ENCODE data around the gene ZSWIM5.
"Not testable (repeated sequence)": the region's sequence is repeated elsewhere in the genome, so short reads cannot be mapped to it uniquely, and the experiment has no call there.

Gene ZSWIM5

DNA sequence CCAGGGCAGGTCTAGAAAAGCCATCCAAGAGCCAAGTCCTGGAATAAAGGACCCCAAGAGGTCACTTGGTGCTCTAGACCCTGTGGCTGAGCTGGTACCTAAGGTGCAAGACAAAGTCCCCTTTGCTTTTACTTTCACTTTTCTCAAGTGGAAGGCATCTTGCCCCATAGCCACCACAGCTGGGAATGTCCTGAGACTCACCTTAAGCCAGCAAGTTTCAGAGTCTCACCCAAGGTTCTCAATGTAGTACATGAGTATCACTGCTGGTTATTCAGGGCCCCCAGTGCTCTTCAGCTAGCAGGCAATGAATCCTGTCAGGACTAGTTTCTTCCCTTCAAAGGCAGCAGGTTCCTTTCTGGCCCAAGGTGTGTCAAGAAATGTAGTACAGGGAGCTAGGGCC lies 126.9 kb downstream of the ZSWIM5 start:
- DNase-seq = no peak

GRCh38 chr1:45076959-45077358 lies 129.4 kb downstream of the ZSWIM5 start:
- not testable (repeated sequence) for DNase-seq

GRCh38 chr1:45071567-45071966 lies 134.8 kb downstream of the ZSWIM5 start:
- DNase-seq = no peak

GRCh38 chr1:45067806-45068205 lies 138.6 kb downstream of the ZSWIM5 start:
- DNase-seq = no peak

DNA sequence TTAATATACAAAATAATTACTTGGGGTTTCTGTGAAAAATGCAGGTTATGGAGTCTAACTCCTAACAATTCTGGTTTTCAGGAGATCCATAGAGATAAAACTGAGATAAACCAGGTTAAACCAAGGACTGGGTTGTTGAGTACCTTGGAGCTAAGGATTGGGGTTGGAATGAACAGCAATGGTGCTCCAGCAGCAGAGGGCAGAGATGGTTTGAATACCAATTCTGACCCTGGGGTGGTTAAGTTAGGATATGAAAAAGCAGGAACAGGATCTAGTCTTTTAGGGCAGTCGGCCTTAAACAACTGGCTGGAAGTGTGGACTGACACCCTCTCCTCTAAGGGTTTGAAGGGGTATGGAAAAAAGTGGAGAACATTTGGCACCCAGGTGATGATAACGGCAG lies 141.3 kb downstream of the ZSWIM5 start:
- DNase-seq = no peak

- DNase-seq = not testable (repeated sequence)
These were observed 143.9 kb downstream of the ZSWIM5 start for GRCh38 chr1:45062463-45062862.

- DNase-seq = no peak
These were observed 146.6 kb downstream of the ZSWIM5 start for GRCh38 chr1:45059829-45060228.

DNA sequence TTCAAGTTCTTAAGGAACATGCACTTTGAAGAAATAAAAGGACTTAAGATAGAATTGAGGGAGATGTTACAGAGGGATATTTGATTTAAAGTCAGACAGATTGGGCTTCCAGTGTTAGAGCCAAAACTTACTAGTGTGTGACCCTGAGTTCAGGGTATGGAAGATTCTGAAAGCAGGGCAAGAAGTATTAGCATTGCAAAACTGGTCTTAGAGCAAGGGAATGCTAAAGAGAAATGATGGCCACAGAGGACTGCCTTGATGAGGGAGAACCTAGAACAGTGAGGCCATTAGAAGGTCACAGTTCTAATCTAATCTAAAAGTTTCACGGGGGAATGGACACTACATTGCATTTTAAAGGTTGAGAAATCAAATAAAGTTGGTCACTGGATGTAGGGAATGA lies 148.9 kb downstream of the ZSWIM5 start:
- DNase-seq = no peak

DNA sequence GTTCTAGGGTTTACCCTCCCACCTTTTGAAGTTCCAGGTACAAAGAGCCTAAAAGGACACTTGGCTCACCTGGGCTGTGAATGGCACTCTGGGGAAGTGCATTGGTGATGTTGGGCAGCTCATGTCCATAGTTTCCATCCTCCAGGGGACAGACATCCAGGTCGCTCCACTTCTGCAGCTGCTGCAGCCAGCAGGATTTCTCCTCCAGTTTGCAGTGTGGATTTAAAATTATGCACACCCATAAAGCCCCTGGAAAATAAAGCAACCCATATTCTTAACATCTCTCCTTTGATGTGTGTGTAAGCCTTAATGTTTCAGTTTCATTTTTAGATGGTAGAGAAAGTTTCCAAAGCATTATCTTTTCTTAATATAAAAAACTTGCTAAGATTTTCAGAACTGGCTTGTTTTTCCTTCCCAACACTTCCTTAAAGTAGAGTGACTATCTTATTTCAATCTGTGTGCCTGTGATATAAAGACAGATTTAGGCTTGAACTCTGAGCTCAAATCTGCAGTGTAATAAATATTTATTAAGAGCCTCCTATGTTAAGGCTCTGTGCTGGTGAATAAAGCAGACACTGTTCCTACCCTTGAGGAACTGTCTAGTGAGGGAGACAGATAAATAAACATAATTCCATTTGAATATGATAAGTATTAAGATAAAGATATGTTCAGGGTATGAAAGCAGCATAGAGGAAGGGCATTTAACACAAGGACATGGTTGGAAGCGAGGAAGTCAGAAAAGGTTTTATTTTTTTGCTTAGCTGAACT lies 155.2 kb downstream of the ZSWIM5 start:
- no peak for DNase-seq

DNA sequence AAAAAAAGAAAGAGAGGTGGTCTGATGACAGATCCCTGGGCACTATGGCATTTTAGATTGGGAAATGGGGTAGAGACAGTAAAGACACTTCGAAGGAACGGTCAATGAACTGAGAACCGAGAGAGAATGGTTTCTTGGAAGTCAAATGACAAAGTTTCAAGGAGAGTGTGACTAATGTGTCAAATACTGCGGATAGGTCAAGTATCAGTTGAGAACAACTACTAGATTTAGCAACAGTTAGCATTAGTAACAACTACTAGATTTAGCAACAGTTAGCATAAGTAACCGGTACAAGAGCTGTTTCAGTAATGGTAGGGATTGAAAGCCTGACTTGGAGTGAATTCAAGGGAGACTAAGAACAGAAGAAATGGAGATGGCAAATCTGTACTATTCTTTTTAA lies 159.4 kb downstream of the ZSWIM5 start:
- no peak for DNase-seq

- DNase-seq = no peak
These were observed 161.5 kb downstream of the ZSWIM5 start for GRCh38 chr1:45044916-45045315.

DNA sequence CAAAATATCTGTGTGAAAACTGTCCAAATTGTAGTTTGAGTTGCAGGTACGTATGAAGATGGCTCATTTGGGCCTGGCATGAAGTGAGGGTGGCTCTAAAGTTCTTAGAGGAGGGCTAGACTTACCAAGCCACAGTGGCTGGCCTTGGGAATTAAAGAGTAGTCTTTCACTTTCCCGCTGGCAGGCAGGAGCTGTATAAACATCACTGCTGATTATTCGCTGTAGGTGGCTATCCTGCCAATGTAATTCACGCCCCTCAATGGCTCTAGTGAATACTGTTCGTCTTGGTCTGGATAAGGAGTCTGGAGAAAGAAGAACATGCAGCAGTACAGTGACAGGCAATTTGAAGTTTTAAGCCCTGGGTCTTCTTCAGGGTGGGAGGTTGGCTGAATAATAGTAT lies 163.3 kb downstream of the ZSWIM5 start:
- DNase-seq = no peak

GRCh38 chr1:45040297-45040696 lies 166.1 kb downstream of the ZSWIM5 start:
- DNase-seq = no peak

DNA sequence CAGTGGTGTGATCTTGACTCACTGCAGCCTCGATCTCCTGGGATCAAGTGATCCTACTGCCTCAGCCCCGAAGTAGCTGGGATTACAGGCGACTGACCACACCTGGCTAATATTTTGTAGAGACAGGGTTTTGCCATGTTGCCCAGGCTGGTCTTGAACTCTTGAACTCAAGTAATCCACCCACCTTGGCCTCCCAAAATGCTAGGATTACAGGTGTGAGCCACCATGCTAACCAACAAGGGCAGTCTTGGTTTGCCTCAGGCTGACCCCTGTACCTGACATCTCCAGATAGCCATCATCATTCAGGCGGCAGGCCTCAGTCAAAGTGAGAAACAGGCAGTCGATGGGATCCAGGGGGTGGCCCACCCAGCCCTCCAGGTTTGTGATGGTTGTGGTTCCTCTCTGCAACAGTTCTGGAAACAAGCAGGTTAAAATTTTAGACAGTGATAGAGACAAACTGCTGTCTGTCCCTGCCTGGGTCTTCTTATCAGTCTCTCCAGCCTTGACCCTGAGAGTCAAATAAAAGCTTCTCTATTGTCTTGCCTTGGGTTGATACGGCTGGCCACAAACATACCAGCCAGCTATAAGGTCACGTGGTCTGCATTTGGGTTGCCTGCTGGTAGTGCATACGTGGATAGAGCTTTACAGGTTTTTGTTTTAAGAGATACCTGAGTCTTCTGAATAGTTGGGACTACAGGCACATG lies 167.6 kb downstream of the ZSWIM5 start:
- no peak for DNase-seq

DNA sequence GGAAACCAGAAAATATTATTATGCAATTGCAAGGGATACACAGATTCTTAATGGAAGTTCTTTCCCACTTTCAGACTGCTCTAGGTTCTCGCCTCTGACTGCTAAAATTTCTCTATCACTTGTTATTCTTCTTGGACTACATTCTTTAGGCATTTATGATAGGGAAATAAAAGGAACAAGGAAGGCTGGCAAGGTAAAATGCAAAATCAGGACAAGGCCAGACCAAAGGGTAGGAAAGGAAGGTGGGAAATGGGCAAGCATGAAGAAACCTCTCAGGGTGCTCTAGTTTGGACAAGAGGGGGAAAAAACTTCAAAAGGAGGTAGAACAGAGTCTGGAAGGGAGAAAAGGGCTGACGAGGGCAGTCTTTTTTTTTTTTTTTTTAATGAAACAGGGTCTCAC lies 168.2 kb downstream of the ZSWIM5 start:
- no peak for DNase-seq

- DNase-seq = no peak
These were observed 168.9 kb downstream of the ZSWIM5 start for GRCh38 chr1:45037456-45037855.

DNA sequence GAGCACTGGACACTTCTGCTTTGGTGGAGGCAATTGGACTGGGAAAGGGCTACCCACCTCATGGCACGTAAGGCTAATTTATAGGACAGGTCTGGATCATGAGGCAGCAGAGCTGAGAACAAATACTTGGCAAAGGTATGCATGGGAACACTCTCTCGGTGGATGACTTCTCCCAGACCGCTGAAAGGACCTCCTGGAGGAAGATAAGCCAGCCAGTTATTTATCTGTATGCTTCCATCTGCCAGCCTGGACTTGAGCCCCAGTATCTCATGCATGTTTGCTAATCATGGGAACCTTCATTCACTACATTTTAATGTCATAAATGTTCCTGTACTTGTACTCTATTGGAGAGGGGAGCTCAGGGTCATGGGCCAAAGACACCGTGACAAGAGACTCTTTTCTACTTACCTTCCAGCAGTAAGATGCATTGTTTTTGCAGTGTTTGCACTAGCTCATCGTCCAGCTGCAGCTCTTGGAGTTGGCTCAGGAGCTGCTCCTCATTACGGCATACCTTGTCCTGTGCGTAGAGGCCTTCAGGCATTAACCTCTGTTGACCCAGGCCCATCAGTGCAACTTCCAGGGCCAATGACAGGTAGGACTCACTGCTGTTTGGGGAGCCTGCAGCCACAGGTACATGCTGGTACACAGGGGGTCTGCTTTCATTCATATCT lies 170.6 kb downstream of the ZSWIM5 start:
- no peak for DNase-seq

GRCh38 chr1:45033356-45033755 lies 173.0 kb downstream of the ZSWIM5 start:
- DNase-seq = no peak

DNA sequence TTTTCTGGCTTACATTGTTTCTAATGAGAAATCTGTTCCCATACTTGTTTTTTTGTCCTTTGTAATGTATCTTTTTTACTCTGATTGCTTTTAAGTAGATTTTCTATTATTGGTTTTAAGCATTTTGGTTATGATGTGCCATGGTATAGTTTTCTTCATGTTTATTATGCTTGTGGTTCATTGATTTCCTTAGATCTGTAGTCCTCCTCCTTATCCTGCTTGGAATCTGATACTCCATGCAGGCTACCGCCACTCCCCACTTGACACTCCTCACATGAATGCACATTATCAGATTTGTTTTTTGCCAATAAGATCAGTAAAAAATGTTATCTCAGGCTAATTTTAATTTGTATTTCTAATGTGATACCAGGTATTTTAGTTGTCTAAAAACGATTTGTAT lies 173.6 kb downstream of the ZSWIM5 start:
- DNase-seq = no peak

GRCh38 chr1:45026446-45026845 lies 180.0 kb downstream of the ZSWIM5 start:
- DNase-seq = no peak

DNA sequence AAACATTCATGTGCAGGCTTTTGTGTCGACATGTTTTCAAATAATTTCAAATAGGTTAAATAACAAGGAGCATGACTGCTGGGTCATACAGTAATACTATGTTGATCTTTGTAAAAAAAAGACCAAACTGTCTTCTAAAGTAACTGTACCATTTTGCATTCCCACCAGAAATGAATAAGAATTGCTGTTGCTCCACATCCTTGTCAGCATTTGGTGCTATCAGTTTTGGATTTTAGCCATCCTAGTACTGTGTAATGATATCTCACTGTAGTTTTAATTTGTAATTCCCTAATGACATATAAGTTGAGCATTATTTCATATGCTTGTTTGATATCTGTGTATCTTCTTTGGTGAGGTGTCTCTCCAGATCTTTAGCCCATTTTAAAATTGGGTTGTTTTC lies 182.7 kb downstream of the ZSWIM5 start:
- no peak for DNase-seq

- peak; percentile 49 for DNase-seq
These were observed 187.7 kb downstream of the ZSWIM5 start for GRCh38 chr1:45018599-45019230.

DNA sequence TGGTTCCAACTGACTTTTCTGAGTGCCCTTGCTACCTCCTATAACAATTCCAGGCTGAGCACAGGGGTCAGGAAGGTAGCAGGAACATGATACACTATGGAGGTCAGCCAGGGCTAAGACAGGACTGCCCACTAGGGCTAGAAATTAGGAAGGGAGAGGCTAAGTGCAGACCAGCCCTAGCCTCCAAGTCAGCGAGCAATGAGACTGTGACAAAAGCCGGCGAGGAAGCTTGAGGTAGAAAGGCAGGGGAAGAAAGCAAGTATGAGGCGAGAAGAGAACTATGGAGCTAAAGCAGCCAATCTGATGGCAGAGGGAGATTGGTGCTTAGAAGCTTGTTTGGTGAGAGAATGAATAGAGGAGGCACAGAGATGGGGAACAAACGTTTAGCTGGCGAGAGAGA lies 189.6 kb downstream of the ZSWIM5 start:
- DNase-seq = no peak

Data from activated CD4-positive, alpha-beta T cell treated with anti-CD3 and anti-CD28 coated beads for 1 hour (primary cell).